NCI-H2029 treated with DMSO at 0.1 percent for 48 hours (cell line): ENCODE results near the gene CRISP1.
A peak's percentile ranks its signal among the peaks of the same experiment; 100 is the strongest.
"Not testable (repeated sequence)": the region's sequence is repeated elsewhere in the genome, so short reads cannot be mapped to it uniquely, and the experiment has no call there.

ENCODE experiments used
- DNase-seq: peaks from one replicate; lab custom pipeline; 2025; lab: John Stamatoyannopoulos, UW

CRISP1 gene, protein sequence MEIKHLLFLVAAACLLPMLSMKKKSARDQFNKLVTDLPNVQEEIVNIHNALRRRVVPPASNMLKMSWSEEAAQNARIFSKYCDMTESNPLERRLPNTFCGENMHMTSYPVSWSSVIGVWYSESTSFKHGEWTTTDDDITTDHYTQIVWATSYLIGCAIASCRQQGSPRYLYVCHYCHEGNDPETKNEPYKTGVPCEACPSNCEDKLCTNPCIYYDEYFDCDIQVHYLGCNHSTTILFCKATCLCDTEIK

DNA sequence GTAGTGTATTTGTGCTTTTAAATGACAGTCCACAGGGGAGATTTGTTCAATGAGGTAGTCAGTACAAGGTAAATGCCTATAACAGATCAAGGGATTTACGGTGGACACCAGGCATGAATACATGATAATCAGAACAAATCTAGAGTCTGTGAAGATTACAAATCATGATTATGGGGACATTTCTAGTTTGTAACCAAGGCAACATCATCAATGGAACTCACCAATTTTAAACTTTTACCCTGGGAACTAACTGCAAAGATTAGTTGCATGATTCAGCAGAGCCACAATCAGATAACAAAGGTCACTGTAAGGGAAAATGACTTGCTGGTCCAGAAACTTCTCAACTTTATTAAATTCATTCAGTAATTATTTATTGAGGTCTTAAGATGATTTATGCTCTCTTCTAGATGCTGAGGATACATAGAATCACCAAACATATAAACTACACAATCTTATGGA lies at the start of gene CRISP1:
TSS of gene CRISP1 (minus strand) at position 51 of the 459 bp plus-strand sequence. CDS start 9,135 bp downstream, outside the sequence.
- no peak for DNase-seq

GRCh38 chr6:49915035-49915434 lies 48.7 kb upstream of the CRISP1 start:
- no peak for DNase-seq

GRCh38 chr6:49913636-49914375 lies 47.5 kb upstream of the CRISP1 start:
- DNase-seq: peak; percentile 49

DNA sequence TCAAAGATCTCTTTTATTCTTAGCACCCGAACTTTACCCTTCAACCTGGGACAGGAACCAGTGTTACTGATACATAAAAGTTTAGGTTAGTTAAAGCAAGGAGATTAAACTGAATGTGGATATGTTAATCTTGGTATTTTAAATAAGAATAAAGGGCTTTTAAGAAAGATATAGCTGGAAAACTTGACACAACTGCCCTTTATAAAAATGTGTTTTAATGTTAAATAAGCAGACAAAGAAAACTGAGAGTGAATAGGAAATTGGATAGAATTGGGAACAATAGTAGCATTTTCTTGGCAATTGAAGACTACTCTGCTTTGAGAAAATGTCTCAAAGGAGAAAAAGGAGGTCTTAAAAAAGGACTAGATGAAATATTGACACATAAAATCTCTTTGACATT lies 45.9 kb upstream of the CRISP1 start:
- no peak for DNase-seq

- DNase-seq: no peak
These were observed 44.9 kb upstream of the CRISP1 start for GRCh38 chr6:49911252-49911651.

DNA sequence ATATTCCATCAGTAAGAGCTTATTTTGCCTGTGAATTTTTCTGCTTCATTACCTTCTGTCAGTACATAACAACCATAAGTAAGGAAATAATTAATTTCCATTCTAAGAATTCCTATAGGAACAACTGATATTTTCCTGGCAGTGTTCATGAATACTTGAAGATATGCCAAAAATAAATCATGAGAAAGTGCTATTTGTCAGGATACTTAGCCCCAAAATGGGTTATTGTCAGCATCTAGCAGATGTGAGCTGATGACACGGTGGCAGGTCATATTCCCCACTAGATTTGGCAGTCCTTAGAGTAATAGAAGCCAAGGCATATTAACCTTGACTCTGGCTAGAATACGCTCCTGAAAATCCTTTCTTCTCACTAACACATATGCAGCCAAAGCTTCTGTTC lies 43.2 kb upstream of the CRISP1 start:
- DNase-seq: no peak

DNA sequence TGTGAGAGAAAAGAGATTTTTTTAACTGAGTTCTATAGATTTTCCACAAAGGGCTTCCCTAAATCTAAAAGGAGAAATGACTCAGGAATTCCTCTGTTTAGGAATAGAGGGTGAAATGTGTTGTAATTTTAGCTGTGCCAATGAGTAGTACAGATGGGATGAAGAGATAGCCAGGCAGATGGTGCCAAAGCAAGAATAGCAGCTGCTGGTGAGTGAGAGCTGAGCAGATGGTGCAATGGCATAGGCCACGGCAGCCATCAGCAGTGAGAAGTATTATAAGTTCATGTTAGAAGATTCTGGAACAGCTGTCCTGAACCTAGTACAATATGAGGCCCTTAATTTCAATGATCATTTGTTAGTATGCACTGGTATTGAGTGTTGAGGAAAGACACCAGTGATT lies 40.2 kb upstream of the CRISP1 start:
- no peak for DNase-seq

DNA sequence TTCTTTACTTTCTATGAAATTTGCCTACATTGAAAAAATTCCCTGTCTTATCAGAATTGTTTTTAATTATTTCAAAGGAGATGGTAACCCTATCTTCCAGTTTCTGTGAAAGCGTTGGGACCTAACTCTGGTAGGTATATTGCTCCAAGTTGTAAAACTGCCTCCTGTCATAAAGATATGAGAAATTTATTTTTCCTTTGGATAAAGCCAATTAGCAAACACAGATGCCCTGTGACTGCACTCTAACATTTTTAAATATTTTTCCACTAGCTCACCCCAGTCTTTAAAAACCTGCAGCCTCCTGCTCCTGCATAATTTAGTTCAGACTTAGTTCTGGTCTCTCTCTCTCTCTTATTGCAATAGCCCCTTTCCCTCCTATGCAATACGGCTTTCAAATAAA lies 39.0 kb upstream of the CRISP1 start:
- DNase-seq: no peak

GRCh38 chr6:49902856-49903255 lies 36.5 kb upstream of the CRISP1 start:
- no peak for DNase-seq

DNA sequence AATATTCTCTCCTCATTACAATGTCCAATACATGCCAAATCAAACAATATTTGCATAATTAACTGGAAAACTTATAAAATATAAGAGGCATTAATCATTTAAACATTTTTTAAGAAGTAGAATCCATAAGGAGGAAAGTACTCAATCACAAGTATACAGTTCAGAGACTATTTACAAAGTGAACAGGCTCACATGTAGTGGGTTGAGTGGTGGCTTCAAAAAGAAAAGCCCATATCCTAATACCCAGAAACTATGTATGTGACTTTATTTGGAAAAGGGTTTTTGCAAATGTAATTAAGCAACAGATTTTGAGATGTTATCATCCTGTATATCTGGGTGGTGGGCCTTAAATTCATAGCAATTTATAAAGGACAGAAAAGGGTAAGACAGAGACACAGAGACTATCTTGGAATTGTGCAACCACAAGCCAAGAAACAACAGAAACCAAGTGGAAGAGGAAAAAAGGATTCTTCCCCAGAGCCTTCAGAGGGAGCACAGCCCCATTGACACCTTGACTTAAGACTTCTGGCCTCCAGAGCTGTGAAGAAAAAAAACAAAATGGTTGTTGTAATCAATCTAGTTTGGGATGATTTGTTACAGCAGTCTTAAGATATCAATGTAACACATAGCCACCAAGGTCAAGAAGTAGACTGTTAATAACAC lies 32.7 kb upstream of the CRISP1 start:
- no peak for DNase-seq

DNA sequence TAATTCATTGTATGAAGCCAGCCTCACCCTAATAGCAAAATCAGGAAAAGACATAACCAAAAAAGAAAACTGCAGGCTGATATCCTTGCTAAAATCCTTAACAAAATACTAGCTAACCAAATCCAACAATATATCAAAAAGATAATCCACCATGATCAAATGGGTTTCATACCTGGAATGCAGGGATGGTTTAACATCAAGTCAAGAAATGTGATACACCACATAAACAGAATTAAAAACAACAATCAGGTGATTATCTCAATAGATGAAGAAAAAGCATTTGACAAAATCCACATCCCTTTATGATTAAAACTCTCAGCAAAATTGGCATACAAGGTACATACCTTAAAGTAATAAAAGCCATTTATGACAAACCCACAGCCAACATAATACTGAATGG lies 29.2 kb upstream of the CRISP1 start:
- DNase-seq: not testable (repeated sequence)

DNA sequence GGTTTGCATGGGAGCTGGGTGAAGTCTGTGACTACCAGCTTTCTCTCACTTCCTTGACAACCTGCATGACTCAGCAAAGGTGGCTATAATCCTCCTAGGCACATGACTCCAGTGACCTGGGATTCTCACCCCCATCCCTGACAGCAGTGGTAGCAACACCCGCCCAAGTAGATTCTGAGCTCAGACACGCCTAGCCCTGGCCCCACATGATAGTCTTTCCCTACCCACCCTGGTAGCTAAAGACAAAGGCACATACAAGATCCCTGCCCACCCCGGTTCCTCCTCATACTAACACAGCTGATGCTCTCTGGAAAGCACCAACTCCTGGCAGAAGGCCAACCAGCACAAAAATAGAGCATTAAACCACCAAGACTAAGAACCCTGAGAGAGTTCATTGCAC lies 25.9 kb upstream of the CRISP1 start:
- DNase-seq: no peak

DNA sequence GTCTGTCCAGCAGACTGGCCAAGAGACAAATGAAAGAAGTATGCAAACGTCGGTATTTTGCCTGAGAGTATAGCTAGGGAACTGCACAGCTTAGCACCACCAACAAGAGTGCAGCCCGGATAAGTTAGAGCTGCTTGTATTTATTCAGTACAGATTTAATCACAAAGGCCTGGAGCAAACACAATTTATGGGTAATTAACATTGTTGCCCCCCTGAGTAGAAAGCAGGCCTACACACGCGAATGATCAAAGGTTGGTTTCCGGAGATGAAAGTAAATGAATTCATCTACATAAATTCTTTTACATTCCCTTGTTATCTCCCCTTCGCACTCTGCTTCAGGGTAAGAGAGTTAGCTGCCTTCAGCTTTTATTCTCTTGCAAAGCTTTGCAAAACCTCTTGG lies 24.7 kb upstream of the CRISP1 start:
- DNase-seq: no peak

DNA sequence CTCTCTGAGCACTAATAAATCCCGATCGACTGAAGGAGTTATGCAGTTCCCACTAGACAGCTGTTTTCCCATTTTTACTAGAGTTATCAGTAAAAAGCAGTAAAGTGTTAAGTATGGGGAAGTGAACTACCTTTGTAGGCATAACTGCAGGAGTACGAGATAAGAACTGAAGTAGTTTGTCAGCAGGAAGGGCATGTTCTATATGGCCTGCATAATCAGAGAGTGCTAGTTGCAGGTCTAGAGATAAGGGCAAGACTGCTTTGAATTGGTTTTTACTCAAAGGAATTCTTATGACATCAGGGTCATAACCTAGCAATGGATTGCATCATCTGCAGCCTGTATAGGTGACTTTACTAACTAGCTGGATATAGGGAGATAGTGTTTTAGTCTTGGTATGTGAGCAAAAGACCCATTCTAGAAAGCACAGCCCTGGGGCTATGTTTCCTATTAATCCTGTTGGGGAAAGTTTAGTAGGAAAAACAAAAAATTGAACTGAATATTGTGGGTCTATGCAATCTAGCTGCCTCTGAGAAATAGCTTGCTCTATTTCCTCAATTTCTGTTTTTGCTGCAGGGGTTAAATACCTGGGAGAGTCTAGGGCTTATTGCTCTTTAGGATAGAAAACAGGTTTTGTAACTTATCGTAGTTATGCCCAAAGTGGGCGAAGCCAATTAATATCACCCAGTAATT lies 22.6 kb upstream of the CRISP1 start:
- DNase-seq: no peak

DNA sequence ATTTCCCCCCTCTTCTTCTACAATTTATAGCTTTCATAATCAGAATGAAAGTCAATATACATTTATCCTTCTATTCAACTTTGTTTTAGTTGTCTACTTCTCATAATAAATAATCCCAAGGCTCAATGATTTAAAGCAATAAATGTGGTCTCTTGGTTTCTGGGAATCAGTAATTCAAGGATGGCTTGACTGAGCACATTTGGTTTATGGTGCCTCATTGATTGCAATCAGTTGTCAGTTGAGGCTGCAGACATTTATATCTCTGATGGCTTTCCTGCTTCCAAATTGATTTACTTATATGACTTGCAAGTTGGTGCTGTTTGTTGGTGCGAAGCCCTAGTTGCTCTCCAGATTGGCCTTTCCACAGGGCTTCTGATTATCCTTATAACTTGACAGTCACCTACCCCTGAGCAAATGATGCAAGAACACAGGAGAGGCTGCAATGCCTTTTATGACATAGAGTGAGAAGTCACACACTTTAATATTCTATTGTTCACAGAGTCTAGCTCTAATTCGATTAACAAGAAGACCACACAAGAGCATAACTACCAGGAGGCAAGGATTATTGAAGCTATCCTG lies 2.7 kb upstream of the CRISP1 start:
- DNase-seq: no peak

DNA sequence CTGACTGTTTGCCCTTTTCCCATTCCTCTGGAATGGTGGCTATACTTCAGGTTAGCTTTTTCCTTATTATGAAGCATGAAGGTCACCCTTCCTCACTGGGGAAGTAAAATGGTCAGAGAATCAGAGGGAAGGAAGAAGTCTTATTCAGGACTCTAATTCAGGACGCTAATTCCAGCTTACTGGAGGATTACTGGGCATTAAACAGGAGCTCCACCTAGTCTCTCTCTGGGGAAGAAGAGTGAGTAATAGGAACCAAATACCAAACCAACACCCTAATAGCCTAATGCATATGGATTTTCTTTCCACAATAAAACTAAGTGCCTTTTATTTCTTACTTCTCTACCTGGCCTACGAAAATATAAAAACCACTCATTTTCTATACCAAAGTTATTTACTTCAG lies 10.1 kb downstream of the CRISP1 start:
- DNase-seq: no peak

DNA sequence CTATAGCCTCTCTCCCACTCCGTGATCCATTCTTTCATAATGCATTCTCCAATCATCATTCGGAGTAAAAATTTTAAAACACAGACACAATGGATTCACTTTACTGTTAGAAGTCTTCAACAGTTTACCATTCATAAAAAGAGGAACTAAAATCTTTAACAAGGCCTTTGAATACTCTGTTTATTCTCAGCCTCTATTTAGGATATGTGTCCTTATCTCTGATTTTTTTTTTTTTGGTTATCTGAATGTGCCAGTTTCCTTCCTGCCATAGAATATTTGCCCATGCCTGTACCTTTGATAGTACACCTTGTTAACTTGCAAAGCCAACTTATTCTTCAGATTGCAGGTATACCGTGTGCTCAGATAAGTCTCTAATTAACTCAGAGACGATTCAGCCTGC lies 11.1 kb downstream of the CRISP1 start:
- no peak for DNase-seq

GRCh38 chr6:49852975-49853374 lies 13.4 kb downstream of the CRISP1 start:
- DNase-seq: no peak

DNA sequence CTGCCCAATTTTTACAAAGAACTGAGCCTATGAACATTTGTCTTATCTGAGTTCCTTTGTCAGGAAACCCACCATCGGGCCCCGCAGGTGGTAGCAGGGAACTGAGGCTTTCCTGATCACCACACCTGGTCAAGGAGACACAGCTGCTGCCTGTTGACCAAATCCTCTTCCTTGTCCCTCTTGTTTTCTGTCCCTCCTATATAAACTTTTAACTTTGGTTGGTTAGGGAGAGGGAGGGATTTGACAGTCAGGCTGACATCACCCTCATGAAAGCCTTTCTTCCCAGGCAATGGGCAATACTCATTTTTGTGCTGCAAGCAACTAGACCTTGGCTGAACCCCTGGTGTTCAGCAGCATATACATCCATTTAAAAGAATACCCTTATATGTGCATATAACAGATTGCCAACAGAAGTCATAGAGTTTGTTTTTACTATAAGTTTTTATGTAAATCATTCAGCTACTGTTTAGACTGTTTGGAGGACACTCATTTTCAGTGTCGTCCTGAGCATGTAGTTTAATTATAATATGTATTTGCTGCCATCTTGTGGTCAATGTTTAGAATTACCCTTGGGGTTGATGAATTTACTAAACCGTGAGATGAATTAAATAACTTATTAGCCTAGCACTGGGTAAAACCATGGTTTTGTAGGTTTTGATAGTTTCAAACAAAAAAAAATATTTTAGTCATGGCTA lies 17.0 kb downstream of the CRISP1 start:
- DNase-seq: peak; percentile 55

- no peak for DNase-seq
These were observed 18.7 kb downstream of the CRISP1 start for GRCh38 chr6:49847673-49848072.

GRCh38 chr6:49847014-49847413 lies 19.3 kb downstream of the CRISP1 start:
- DNase-seq: no peak

- DNase-seq: no peak
These were observed 24.9 kb downstream of the CRISP1 start for GRCh38 chr6:49841424-49841823.
